Fibroblast of lung (primary cell): ENCODE measurements around the gene CLCF1. TPM values are rescaled to one million over a fixed set of nuclear protein-coding genes. Genes with fewer than 3 reads are reported as not detected.

ENCODE experiments used
- DNase-seq, 2 donors: peaks; one replicate each; pipeline versions ENCODE4 v3.0.0 to v3.0.0-alpha.2; 2010; ENCODE audit warnings: low read depth in 2 of 2
- H2AFZ ChIP-seq: 2 replicates; pipeline ENCODE4 v1.5.1; 2012; ENCODE audit warnings: low read length, control low read depth, inconsistent platforms
- H3K27ac ChIP-seq: 2 replicates; pipeline ENCODE4 v1.5.1; 2011; ENCODE audit warnings: low read length, control low read depth; ENCODE audit not compliant: insufficient read depth
- H3K27me3 ChIP-seq: 2 replicates; pipeline ENCODE4 v1.5.1; 2011; ENCODE audit warnings: mild to moderate bottlenecking, low read length; ENCODE audit not compliant: control insufficient read depth, insufficient read depth
- H3K36me3 ChIP-seq: 2 replicates; pipeline ENCODE4 v1.5.1; 2011; ENCODE audit warnings: low read length; ENCODE audit not compliant: control insufficient read depth, insufficient read depth
- H3K4me1 ChIP-seq: 2 replicates; pipeline ENCODE4 v1.5.1; 2011; ENCODE audit warnings: low read length; ENCODE audit not compliant: control insufficient read depth, insufficient read depth; ENCODE audit errors: extremely low read depth
- H3K4me2 ChIP-seq: 2 replicates; pipeline ENCODE4 v1.5.1; 2011; ENCODE audit warnings: low read length, control low read depth; ENCODE audit not compliant: insufficient read depth; ENCODE audit errors: extremely low read depth
- H3K4me3 ChIP-seq, 4 experiments: fragments of 200-600 bp in 1 of 4; sonication (generic) in 1 of 4; replicated peaks in 1 of 4; 2 replicates each; pipeline ENCODE4 v1.5.1; 2011 to 2016; ENCODE audit warnings: low read length in 4 of 4, low read depth in 3 of 4, mild to moderate bottlenecking in 3 of 4, control low read depth in 2 of 4, inconsistent platforms in 1 of 4, mixed read lengths in 1 of 4; ENCODE audit not compliant: insufficient read depth in 1 of 4; ENCODE audit errors: control extremely low read depth in 1 of 4
- H3K79me2 ChIP-seq: 2 replicates; pipeline ENCODE4 v1.5.1; 2012; ENCODE audit warnings: mild to moderate bottlenecking, low read length, inconsistent platforms; ENCODE audit not compliant: control insufficient read depth, insufficient read depth
- H3K9ac ChIP-seq: 2 replicates; pipeline ENCODE4 v1.5.1; 2011; ENCODE audit warnings: mild to moderate bottlenecking, low read length, control low read depth; ENCODE audit not compliant: insufficient read depth
- H3K9me3 ChIP-seq: 2 replicates; pipeline ENCODE4 v1.5.1; 2012; ENCODE audit warnings: low read depth, low read length; ENCODE audit not compliant: control insufficient read depth, insufficient read depth
- H4K20me1 ChIP-seq: 2 replicates; pipeline ENCODE4 v1.5.1; 2011; ENCODE audit warnings: low read length; ENCODE audit not compliant: control insufficient read depth, insufficient read depth; ENCODE audit errors: extremely low read depth
- CTCF ChIP-seq, 2 donors: IDR thresholded peaks in 1 of 2; conservative IDR thresholded peaks in 1 of 2; 1 replicate in 1 of 2; 2 replicates in 1 of 2; pipeline ENCODE4 v1.5.1; 2011 to 2012; ENCODE audit warnings: low read length in 2 of 2, control low read depth in 1 of 2, inconsistent platforms in 1 of 2, low read depth in 1 of 2, mild to moderate bottlenecking in 1 of 2
- EZH2 ChIP-seq: IDR thresholded peaks from 2 replicates; pipeline ENCODE4 v1.5.1; 2012; ENCODE audit warnings: low read length, control low read depth, mild to moderate bottlenecking; ENCODE audit errors: missing control alignments
- polyA plus RNA-seq, 2 donors: library from polyadenylated mRNA; depleted of rRNA in 1 of 2; stranded (reverse) in 1 of 2; unstranded in 1 of 2; fragments of >200 nt; gene quantifications; 2 replicates each; pipeline ENCODE4 v1.2.1, GENCODE V29; 2011 to 2012; ENCODE audit warnings: missing spikeins in 1 of 2
- total RNA-seq: library from RNA; depleted of rRNA; stranded (reverse); fragments of >200 nt; gene quantifications from 2 replicates; pipeline ENCODE4 v1.2.1, GENCODE V29; 2014

The CLCF1 gene
- total and polyA plus RNA-seq, 2 donors (not counting 1 experiment from before 2014, with no cell fraction given) = 2.3 to 6.0 TPM

GRCh38 chr11:67364783-67365722 is 8.3 kb downstream of the CLCF1 start:
- Histone ChIP-seq H3K4me3 (no peak overlapping the region), H3K79me2 (peaks cover 17% of the 10 kb centered on the region), H3K4me1 (peaks cover 26% of the 10 kb centered on the region), H3K4me2 (no peak overlapping the region), H3K9me3 (no peaks in the 10 kb centered on the region), H2AFZ (no peak overlapping the region), H3K9ac (no peak overlapping the region), H4K20me1 (no peaks in the 10 kb centered on the region), H3K36me3 (peaks cover 12% of the 10 kb centered on the region), H3K27me3 (no peaks in the 10 kb centered on the region), H3K27ac (no peak overlapping the region)
- no peak for DNase-seq
- TF ChIP-seq EZH2 (no peak), CTCF (conservative IDR thresholded peaks at IDR 0.05 in 1 of 2, IDR thresholded peaks at IDR 0.05 in 1 of 2; ENCODE audit: low read depth in 1 of 2, low read length in 2 of 2) (no peak)

- no peak overlapping the region for H3K4me3 ChIP-seq
- H3K9me3 ChIP-seq = no peaks in the 10 kb centered on the region
- no peak overlapping the region for H3K4me2 ChIP-seq
- no peak overlapping the region for H3K9ac ChIP-seq
- peaks cover 12% of the 10 kb centered on the region for H3K36me3 ChIP-seq
- TF ChIP-seq EZH2 (no peak), CTCF (conservative IDR thresholded peaks at IDR 0.05 in 1 of 2, IDR thresholded peaks at IDR 0.05 in 1 of 2; ENCODE audit: low read depth in 1 of 2, low read length in 2 of 2) (no peak)
- H4K20me1 ChIP-seq = no peaks in the 10 kb centered on the region
- H3K4me1 ChIP-seq = peaks cover 17% of the 10 kb centered on the region
- no peaks in the 10 kb centered on the region for H3K27me3 ChIP-seq
- no peak overlapping the region for H3K27ac ChIP-seq
- H2AFZ ChIP-seq = no peak overlapping the region
- H3K79me2 ChIP-seq = peaks cover 10% of the 10 kb centered on the region
- DNase-seq = no peak
Observed at GRCh38 chr11:67364169-67364568, 9.2 kb downstream of the CLCF1 start.

- Histone ChIP-seq H3K27me3 (no peaks in the 10 kb centered on the region), H4K20me1 (no peaks in the 10 kb centered on the region), H3K9ac (no peak overlapping the region), H3K36me3 (no peaks in the 10 kb centered on the region), H3K4me1 (peaks cover 39% of the 10 kb centered on the region), H3K4me3 (no peak overlapping the region), H3K9me3 (no peaks in the 10 kb centered on the region), H3K27ac (peak overlapping the region; percentile 99), H3K4me2 (peak overlapping the region; percentile 30), H3K79me2 (no peaks in the 10 kb centered on the region), H2AFZ (no peak overlapping the region)
- TF ChIP-seq CTCF (conservative IDR thresholded peaks at IDR 0.05 in 1 of 2, IDR thresholded peaks at IDR 0.05 in 1 of 2; ENCODE audit: low read depth in 1 of 2, low read length in 2 of 2) = no peak
- no peak for TF ChIP-seq EZH2
- DNase-seq = peak in 1 of 2 donors; percentile 82
Observed at GRCh38 chr11:67357831-67358670, 15.3 kb downstream of the CLCF1 start.
